ENCODE results near the gene MYOCOS. TPM values are rescaled to one million over a fixed set of nuclear protein-coding genes. Genes with fewer than 3 reads are reported as not detected.
"Not testable (repeated sequence)": the region's sequence is repeated elsewhere in the genome, so short reads cannot be mapped to it uniquely, and the experiment has no call there.

Gene MYOCOS
- total RNA-seq, 1 experiment from 2014 or later: not detected

GRCh38 chr1:171623651-171624331, 1.7 kb downstream of the MYOCOS start:
- no peak for DNase-seq (ENCODE audit: low read depth)

DNA sequence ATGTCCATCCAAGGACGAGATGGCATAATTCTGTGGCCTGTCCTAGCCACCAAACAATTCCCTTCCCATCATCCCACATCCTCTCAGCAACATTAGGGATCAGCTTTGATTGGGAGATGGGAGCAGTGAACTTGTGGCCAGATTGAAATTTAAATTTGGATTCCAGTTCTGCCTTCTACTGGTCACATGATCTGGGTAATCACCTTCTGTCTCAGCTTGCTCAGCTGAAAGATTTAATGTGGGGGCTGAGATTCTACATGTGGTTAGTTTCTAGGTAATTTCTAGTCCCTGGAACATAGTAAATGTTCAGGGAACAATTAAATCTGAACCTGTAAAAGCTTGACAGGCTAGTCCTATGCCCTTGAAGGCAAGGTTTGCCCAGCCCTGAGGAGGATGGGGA, 3.2 kb downstream of the MYOCOS start:
- no peak for DNase-seq (ENCODE audit: low read depth)

DNA sequence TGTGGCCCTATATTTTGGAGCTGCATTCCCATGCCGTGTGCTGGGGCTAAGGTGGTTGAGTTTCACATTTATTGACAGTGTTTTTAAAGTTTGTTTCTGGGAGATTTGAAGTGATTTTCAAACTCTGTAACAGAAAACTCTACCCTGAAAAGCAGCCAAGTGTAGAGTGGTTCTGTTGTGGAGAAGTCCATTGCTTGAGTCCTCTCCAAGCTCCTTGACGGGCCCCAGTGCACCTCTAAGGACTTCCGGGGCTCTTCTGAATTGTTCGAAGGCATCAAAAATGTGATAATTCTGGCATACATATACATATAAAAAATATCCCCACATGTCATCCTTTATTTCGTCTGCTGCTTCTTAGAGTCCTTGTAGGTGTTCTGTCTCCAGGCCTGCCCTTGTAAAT, 5.0 kb downstream of the MYOCOS start:
- DNase-seq (ENCODE audit: low read depth): no peak

- DNase-seq (ENCODE audit: low read depth): no peak
Observed at GRCh38 chr1:171628225-171628624, 6.2 kb downstream of the MYOCOS start.

DNA sequence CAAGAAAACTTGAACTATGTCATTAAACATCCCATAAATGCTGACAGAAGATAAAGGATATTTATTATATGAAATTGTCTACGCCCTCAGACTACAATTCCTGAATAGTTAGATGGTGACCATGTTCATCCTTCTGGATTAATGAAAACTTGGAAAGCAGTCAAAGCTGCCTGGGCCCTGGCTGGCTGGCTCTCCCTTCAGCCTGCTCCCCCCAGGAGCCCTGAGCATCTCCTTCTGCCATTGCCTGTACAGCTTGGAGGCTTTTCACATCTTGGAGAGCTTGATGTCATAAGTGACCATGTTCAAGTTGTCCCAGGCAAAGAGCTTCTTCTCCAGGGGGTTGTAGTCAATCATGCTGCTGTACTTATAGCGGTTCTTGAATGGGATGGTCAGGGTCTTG, 13.6 kb downstream of the MYOCOS start:
- no peak for DNase-seq (ENCODE audit: low read depth)

DNA sequence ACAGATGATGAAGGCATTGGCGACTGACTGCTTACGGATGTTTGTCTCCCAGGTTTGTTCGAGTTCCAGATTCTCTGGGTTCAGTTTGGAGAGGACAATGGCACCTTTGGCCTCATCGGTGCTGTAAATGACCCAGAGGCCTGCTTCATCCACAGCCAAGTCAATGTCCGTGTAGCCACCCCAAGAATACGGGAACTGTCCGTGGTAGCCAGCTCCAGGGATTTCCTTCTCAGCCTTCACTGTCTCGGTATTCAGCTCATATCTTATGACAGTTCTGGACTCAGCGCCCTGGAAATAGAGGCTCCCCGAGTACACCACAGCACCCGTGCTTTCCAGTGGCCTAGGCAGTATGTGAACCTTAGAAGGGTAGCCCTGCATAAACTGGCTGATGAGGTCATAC, 14.1 kb downstream of the MYOCOS start:
- DNase-seq (ENCODE audit: low read depth): no peak

GRCh38 chr1:171637928-171638576, 16.0 kb downstream of the MYOCOS start:
- DNase-seq (ENCODE audit: low read depth): no peak

DNA sequence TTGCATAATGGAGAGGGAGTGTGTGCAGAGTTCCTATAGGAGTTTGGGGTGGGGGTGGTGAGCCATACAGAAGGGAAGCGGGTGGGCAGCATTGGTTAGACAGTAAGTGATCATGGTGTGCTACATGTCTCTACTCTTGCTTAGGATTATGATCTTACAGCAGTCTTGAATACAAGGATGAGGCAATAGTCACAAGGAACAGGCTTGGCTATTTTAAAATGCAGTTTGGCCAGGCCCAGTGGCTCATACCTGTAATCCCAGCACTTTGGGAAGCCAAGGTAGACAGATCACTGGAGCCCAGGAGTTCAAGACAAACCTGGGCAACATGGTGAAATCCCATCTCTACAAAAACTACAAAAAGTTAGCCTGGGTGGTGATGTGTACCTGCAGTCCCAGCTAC, 18.2 kb downstream of the MYOCOS start:
- DNase-seq (ENCODE audit: low read depth): no peak

DNA sequence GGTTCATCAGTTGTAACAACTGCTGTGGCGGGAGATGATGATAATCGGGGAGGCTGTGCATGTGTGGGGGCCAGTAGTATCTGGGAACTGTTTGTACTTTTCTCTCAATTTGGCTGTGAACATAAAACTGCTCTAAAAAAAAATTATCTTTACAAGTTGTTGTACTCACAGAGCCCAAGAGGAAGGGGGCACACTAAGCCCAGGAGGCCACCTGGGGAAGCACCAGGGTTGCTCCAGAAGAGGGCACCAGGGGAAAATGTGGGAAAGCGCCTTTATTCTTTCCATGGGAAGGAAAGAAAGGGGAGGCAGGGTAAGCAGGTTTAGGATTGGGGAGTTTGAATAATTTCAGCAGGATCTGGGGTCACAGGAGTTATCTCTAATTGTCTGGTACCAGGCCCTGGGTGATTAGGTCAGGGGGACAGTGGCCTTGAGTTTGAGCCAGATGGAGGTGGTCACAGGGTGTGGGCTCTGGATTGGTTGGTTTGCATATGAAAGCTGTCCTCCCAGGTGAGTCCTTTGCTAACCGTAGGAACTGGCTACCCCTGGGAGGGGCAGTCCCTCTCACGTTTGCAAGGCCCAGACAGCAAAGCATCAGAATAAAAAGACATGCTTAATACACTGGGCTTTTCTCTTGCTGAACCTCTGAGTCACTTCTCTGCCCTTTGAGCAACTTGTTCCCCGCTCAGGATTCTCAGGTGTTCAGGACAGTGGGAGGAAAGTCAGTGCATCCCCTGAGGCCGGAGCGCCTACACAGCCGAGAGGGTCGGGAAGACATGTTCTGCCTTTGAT, 19.2 kb downstream of the MYOCOS start:
- no peak for DNase-seq (ENCODE audit: low read depth)

DNA sequence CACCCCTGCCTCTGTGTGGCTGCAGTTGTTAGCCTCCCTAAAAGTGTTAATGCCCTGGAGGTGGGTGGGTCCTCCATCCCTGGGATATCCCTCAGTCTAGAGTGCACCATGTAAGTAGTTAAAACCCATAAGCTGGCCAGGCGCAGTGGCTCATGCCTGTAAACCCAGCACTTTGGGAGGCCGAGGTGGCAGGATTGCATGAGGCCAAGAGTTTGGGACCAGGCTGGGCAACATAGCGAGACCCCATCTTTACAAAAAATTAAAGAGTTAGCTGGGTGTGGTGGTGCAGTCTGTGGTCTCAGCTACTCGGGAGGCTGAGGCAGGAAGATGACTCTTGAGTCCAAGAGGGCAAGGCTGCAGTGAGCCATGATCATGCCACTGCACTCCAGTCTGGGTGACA, 20.2 kb downstream of the MYOCOS start:
- no peak for DNase-seq (ENCODE audit: low read depth)

- DNase-seq (ENCODE audit: low read depth): no peak
Observed at GRCh38 chr1:171643156-171643555, 21.1 kb downstream of the MYOCOS start.

DNA sequence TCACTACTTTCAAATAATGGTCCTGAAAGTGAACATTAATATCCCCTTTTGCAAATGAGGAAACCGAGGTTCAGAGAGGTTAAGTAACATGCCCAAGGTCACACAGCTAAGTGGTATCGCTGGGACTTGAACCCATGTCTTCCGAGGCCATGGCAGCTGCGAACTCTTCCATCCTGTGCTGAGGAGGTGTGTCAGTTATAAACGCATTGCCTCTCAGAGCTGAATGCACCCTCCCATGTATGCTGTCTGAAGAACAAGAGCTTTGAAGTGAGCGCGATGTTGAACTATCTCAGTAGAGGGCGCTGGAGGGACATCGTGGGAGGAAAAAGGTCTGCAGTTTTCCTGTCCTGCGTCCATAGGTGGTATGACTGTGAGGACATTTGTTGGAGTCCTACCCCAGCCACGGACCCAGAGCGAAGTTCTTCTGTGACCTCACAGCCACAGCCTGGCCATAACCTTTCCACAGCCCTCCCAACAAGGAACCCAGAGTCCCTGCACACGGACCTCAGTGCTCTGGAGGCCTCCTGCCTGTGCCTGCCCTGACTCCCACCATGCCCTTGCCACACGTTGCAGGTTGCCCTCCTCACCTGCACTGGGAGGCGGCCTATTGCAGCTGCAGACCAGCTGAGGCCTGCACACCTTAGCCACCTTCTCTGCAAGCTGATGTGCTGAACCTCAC, 22.9 kb downstream of the MYOCOS start:
- peak; percentile 86 for DNase-seq (ENCODE audit: low read depth)

- no peak for DNase-seq (ENCODE audit: low read depth)
Observed at GRCh38 chr1:171645553-171646248, 23.7 kb downstream of the MYOCOS start.

GRCh38 chr1:171646249-171646560, 24.2 kb downstream of the MYOCOS start:
- DNase-seq (ENCODE audit: low read depth): no peak

- no peak for DNase-seq (ENCODE audit: low read depth)
Observed at GRCh38 chr1:171652234-171652822, 30.3 kb downstream of the MYOCOS start, which contains the start of gene MYOC. TSS of gene MYOC (minus strand) at chr1:171652688. CDS start at chr1:171652611, 77 bp downstream.

- DNase-seq (ENCODE audit: low read depth): no peak
Observed at GRCh38 chr1:171653796-171654195, 31.8 kb downstream of the MYOCOS start.

DNA sequence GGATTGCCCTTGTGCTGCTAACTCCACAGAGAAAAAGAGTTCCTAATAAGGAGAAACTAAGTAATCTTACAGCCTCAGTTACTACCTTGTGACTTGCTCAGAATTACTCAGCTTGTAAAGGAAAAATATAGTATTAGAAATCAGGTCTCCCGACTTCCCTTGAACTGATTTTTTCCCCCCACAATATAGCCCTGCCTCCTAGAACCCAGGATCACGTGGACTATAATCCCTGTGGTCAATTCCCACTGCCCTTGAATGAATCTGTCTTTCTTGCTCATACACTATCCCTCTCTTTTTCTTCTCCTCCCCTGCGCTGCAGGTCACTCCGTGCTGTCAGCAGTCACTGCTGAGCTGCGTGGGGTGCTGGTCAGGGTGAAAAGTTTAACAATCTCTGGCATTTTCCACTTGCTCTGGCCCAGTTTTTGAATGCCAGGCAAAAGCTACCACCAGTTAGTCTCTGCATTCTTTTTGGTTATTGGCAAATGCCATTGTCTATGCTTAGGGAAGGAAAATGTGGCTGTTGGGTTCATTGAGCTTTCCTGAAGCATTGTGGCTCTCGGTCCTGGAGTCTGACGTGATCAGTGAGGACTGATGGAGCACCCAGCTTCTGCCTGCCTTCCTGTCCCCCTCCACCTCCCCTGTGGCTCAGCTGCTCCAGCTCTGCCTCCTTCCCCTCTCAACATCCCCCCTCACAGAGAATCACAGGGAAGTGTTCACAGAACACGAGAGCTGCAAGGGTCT, 32.3 kb downstream of the MYOCOS start:
- DNase-seq (ENCODE audit: low read depth): peak; percentile 11

DNA sequence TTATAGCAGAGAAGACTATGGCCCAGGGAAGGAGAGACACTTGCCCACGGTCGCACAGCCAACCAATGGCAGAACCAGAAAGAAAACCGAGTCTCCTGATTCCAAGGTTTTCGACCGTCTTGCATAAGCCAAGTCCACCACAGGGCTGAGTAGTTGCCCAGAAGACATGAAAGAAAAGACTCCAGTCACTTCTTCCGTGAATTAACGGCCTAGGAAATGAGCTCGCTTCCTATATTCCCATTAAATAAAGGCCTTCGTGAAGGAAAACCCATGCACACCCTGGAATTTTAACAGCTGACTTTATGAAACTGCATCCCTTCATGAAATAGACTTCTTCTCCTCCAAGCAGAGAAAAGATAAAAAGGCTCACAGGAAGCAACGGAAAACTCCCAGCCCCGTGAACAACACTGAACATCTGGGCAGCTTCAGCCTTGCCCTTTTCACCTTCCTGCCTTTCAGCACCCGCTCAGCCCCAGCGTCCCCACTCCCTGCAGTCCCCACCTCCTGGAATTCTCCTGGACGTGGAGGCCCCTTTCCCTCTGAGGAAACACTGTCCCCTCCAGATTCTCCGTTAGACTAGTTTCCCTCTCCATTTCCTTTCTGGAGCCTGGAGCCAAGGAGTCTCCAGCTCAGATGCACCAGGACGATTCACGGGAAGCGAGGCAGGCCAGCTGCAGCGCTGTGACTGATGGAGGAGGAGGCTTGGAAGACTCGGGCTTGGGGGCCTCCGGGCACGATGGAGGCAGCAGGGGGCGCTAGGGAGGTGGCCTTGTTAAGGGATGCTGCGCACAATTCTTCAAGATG, 33.1 kb downstream of the MYOCOS start:
- peak; percentile 59 for DNase-seq (ENCODE audit: low read depth)

DNA sequence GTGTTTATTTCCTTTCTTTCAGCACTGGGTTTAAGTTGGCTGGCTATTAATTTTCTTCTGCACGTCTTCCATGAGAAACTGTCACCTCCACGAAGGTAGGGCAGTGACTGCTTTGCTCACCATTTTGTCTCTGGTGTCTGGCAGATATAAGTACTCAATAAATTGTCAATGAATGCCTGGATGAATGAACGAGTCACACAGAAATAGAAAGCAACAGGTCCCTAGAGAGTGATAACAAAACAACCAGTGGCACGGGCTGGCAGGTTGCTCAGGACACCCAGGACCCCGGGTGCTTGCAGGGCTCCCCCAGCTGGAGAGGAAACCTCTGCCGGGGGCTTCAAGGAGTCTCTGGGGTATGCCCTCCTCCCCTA, 33.7 kb downstream of the MYOCOS start:
- DNase-seq (ENCODE audit: low read depth): no peak

DNA sequence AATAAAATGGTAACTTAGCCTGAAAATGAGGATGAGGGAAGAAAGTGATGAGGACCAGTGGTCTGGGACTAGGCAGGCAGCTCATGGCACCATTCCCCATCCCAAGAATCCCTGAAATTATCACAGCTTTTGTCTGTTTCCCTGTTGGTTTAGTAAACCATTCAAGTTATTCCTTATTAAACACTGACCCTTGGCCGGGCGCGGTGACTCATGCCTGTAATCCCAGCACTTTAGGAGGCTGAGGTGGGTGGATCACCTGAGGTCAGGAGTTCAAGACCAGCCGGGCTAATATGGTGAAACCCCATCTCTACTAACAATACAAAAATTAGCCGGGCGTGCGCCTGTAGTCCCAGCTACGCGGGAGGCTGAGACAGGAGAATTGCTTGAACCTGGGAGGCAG, 34.2 kb downstream of the MYOCOS start:
- DNase-seq (ENCODE audit: low read depth): not testable (repeated sequence)
